ENCODE data around the gene SPEG. TPM values are rescaled to one million over a fixed set of nuclear protein-coding genes. Genes with fewer than 3 reads are reported as not detected.

Gene SPEG
- total and polyA plus RNA-seq, 2 of the 13 experiments (the other 11 are each of a cell fraction or from before 2014, with no cell fraction given), result 0.18 to 0.24 TPM

DNA sequence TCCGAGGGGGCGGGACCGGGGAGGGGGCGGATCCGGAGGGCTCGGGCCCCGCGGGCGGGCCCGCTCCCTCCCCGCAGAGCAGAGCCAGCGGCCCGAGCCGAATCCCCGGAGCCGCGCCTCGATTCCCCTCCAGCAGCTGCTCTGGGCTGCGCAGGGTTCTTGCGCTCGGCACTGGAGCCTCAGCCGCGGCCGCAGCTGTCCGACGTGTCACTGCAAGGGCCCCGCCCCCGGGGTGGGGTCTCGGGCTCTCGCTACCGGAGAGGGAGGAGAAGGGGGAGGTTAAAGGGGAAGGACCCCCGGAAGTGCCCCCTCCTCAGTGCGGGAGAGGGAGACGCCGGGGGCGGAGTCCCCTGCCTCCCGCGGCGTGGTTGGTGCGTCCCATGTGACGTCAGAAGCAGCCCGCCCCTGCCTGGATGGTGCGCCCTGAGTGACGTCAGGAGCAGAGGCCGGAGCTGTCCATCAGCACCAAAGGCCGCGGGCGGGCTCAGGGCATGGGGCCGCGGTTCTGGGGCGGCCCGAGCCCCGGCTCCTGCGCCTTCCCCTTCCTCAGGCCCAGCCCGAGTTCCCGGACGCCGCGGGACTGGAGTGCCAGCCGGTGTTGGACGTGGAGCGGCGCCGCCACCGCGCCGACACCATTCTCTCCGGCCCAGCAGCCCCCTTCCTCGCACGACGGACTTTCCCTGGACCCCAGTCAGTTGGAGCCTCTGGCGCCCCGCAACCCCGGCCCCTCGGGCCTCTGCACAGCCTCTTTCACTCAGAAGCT is 109.1 kb downstream of the SPEG start, which contains the start of the genes CHPF and TMEM198 (continued):
- no peak; the same call in 1 of the 2 replicates for TF ChIP-seq KDM5A (IDR thresholded peaks at IDR 0.05; ENCODE audit: borderline replicate concordance, low read length)
- TF ChIP-seq FUBP1 (CRISPR knock-in tag; IDR thresholded peaks at IDR 0.05; ENCODE audit: borderline replicate concordance), result no peak
- peak; percentile 93 for TF ChIP-seq POLR2AphosphoS5 (IDR thresholded peaks at IDR 0.05; ENCODE audit: low read depth, low read length)
- no peak for TF ChIP-seq U2AF2 (IDR thresholded peaks at IDR 0.05; ENCODE audit: low read depth, low read length)
- TF ChIP-seq SP4 (CRISPR knock-in tag; IDR thresholded peaks at IDR 0.05), result peak; percentile 99
- no peak for TF ChIP-seq SMARCE1 (IDR thresholded peaks at IDR 0.05; ENCODE audit: borderline replicate concordance)
- TF ChIP-seq, protein P1, sequence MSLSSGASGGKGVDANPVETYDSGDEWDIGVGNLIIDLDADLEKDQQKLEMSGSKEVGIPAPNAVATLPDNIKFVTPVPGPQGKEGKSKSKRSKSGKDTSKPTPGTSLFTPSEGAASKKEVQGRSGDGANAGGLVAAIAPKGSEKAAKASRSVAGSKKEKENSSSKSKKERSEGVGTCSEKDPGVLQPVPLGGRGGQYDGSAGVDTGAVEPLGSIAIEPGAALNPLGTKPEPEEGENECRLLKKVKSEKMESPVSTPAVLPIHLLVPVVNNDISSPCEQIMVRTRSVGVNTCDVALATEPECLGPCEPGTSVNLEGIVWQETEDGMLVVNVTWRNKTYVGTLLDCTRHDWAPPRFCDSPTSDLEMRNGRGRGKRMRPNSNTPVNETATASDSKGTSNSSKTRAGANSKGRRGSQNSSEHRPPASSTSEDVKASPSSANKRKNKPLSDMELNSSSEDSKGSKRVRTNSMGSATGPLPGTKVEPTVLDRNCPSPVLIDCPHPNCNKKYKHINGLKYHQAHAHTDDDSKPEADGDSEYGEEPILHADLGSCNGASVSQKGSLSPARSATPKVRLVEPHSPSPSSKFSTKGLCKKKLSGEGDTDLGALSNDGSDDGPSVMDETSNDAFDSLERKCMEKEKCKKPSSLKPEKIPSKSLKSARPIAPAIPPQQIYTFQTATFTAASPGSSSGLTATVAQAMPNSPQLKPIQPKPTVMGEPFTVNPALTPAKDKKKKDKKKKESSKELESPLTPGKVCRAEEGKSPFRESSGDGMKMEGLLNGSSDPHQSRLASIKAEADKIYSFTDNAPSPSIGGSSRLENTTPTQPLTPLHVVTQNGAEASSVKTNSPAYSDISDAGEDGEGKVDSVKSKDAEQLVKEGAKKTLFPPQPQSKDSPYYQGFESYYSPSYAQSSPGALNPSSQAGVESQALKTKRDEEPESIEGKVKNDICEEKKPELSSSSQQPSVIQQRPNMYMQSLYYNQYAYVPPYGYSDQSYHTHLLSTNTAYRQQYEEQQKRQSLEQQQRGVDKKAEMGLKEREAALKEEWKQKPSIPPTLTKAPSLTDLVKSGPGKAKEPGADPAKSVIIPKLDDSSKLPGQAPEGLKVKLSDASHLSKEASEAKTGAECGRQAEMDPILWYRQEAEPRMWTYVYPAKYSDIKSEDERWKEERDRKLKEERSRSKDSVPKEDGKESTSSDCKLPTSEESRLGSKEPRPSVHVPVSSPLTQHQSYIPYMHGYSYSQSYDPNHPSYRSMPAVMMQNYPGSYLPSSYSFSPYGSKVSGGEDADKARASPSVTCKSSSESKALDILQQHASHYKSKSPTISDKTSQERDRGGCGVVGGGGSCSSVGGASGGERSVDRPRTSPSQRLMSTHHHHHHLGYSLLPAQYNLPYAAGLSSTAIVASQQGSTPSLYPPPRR (CRISPR knock-in tag; IDR thresholded peaks at IDR 0.05; ENCODE audit: borderline replicate concordance), result 0 out of 2 replicates have a peak, but pooled peaks have one; percentile 23
- TF ChIP-seq ZNF660 (CRISPR knock-in tag; IDR thresholded peaks at IDR 0.05; ENCODE audit: borderline replicate concordance, low read depth), result peak; percentile 31; the same call in 1 of the 2 replicates
- TF ChIP-seq ZNF580 (CRISPR knock-in tag; IDR thresholded peaks at IDR 0.05; ENCODE audit: borderline replicate concordance, low read depth), result peak; percentile 54; the same call in 1 of the 2 replicates
- TF ChIP-seq MED1 (CRISPR knock-in tag; IDR thresholded peaks at IDR 0.05), result peak; percentile 82
- TF ChIP-seq ZNF577 (CRISPR knock-in tag; IDR thresholded peaks at IDR 0.05; ENCODE audit: borderline replicate concordance, low read depth), result no peak
- TF ChIP-seq, protein P2, sequence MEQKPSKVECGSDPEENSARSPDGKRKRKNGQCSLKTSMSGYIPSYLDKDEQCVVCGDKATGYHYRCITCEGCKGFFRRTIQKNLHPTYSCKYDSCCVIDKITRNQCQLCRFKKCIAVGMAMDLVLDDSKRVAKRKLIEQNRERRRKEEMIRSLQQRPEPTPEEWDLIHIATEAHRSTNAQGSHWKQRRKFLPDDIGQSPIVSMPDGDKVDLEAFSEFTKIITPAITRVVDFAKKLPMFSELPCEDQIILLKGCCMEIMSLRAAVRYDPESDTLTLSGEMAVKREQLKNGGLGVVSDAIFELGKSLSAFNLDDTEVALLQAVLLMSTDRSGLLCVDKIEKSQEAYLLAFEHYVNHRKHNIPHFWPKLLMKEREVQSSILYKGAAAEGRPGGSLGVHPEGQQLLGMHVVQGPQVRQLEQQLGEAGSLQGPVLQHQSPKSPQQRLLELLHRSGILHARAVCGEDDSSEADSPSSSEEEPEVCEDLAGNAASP (CRISPR knock-in tag; IDR thresholded peaks at IDR 0.05; ENCODE audit: borderline replicate concordance), result peak; percentile 76; the same call in 1 of the 2 replicates
- TF ChIP-seq GMEB1 (CRISPR knock-in tag; IDR thresholded peaks at IDR 0.05; ENCODE audit: borderline replicate concordance), result peak; percentile 77; the same call in 1 of the 2 replicates
- peak; percentile 93 for TF ChIP-seq TGIF2 (CRISPR knock-in tag; IDR thresholded peaks at IDR 0.05)
- TF ChIP-seq ZNF720 (CRISPR knock-in tag; IDR thresholded peaks at IDR 0.05), result no peak
